Measurements from ENCODE around the gene SPG11. TPM values are rescaled to one million over a fixed set of nuclear protein-coding genes. Genes with fewer than 3 reads are reported as not detected.
A peak's percentile ranks its signal among the peaks of the same experiment; 100 is the strongest.

The SPG11 gene
- polyA plus RNA-seq (2013) = 65.6 TPM

GRCh38 chr15:44663410-44664308 is at the start of gene SPG11:
Gene SPG11 (minus strand): TSS chr15:44663662. CDS start chr15:44663647, 15 bp downstream.
- peaks cover 0 to 15% (median 7%) of the 10 kb centered on the region in 4 experiments for H3K36me3 ChIP-seq (ENCODE audit: control insufficient read depth in 4 of 4, insufficient read depth in 4 of 4, low read length in 3 of 4)
- peak within 1 kb of the TSS; percentile 78 to 91 for H3K27ac ChIP-seq (ENCODE audit: insufficient read depth in 1 of 2, low read depth in 1 of 2, low read length in 2 of 2, poor library complexity in 1 of 2, severe bottlenecking in 2 of 2)
- peak; percentile 96 to 98 (median 97) for DNase-seq
- WGBS (ENCODE audit: insufficient coverage) = 7% methylated on average over 50 of the region's 53 CpGs
- peaks cover 16 to 51% (median 33%) of the 10 kb centered on the region in 4 experiments for H3K4me1 ChIP-seq (ENCODE audit: control extremely low read depth in 1 of 4, control insufficient read depth in 4 of 4, insufficient read depth in 4 of 4, low read length in 3 of 4)
- ChIA-PET CTCF (interaction anchor here (0.6 to 6.9 kb wide), 30 partner anchors 8 to 126 kb away, joined by 3 to 125 read pairs (median 6); partner anchors contain the start of genes B2M, PATL2 and TRIM69), POLR2A (interaction anchor here (0.7 to 3.7 kb wide), 11 partner anchors 11 to 85 kb away, joined by 3 to 69 read pairs (median 5); partner anchors contain the start of genes B2M, PATL2 and TRIM69)
- no peaks in the 10 kb centered on the region for H3K9me3 ChIP-seq (ENCODE audit: control extremely low read depth in 1 of 5, control insufficient read depth in 4 of 5, insufficient read depth in 2 of 5, low read depth in 1 of 5, low read length in 4 of 5)
- H3K4me3 ChIP-seq (ENCODE audit: control insufficient read depth in 1 of 7, extremely low read depth in 1 of 7, insufficient read depth in 4 of 7, low read depth in 2 of 7, low read length in 6 of 7) = peak within 1 kb of the TSS; percentile 86 to 100 (median 96)
- H3K27me3 ChIP-seq (replicated peaks in 2 of 5; ENCODE audit: control insufficient read depth in 4 of 5, insufficient read depth in 5 of 5, low read length in 4 of 5) = no peaks in the 10 kb centered on the region

GRCh38 chr15:44712346-44713005 is 49.0 kb upstream of the SPG11 start:
- peak overlapping the region; percentile 97 to 99 for H3K27ac ChIP-seq (ENCODE audit: insufficient read depth in 1 of 2, low read depth in 1 of 2, low read length in 2 of 2, poor library complexity in 1 of 2, severe bottlenecking in 2 of 2)
- peaks cover 18 to 49% (median 29%) of the 10 kb centered on the region in 4 experiments for H3K4me1 ChIP-seq (ENCODE audit: control extremely low read depth in 1 of 4, control insufficient read depth in 4 of 4, insufficient read depth in 4 of 4, low read length in 3 of 4)
- H3K27me3 ChIP-seq (replicated peaks in 2 of 5; ENCODE audit: control insufficient read depth in 4 of 5, insufficient read depth in 5 of 5, low read length in 4 of 5) = no peaks in the 10 kb centered on the region
- H3K4me3 ChIP-seq (ENCODE audit: control insufficient read depth in 1 of 7, extremely low read depth in 1 of 7, insufficient read depth in 4 of 7, low read depth in 2 of 7, low read length in 6 of 7) = peak overlapping the region; percentile 83 to 100 (median 94)
- ChIA-PET POLR2A (interaction anchor here (1.4 to 5.1 kb wide), 6 partner anchors 17 to 52 kb away, joined by 4 to 106 read pairs (median 34); partner anchors contain the start of genes SPG11 and TRIM69), CTCF (interaction anchor here (0.8 to 7.8 kb wide), 7 partner anchors 10 to 139 kb away, joined by 3 to 105 read pairs (median 12); partner anchors contain the start of genes SPG11 and TRIM69)
- under 1% methylated on average over 24 of the region's 24 CpGs for WGBS (ENCODE audit: insufficient coverage)
- H3K9me3 ChIP-seq (ENCODE audit: control extremely low read depth in 1 of 5, control insufficient read depth in 4 of 5, insufficient read depth in 2 of 5, low read depth in 1 of 5, low read length in 4 of 5) = no peaks in the 10 kb centered on the region
- peak; percentile 90 to 96 (median 94) for DNase-seq
- peaks cover 21 to 33% (median 29%) of the 10 kb centered on the region in 4 experiments for H3K36me3 ChIP-seq (ENCODE audit: control insufficient read depth in 4 of 4, insufficient read depth in 4 of 4, low read length in 3 of 4)

- Histone ChIP-seq H3K27me3 (replicated peaks in 2 of 5; ENCODE audit: control insufficient read depth in 4 of 5, insufficient read depth in 5 of 5, low read length in 4 of 5) (no peaks in the 10 kb centered on the region), H3K4me3 (ENCODE audit: control insufficient read depth in 1 of 7, extremely low read depth in 1 of 7, insufficient read depth in 4 of 7, low read depth in 2 of 7, low read length in 6 of 7) (peak overlapping the region; percentile 83 to 100 (median 94)), H3K36me3 (ENCODE audit: control insufficient read depth in 4 of 4, insufficient read depth in 4 of 4, low read length in 3 of 4) (peaks cover 19 to 27% (median 25%) of the 10 kb centered on the region in 4 experiments), H3K27ac (ENCODE audit: insufficient read depth in 1 of 2, low read depth in 1 of 2, low read length in 2 of 2, poor library complexity in 1 of 2, severe bottlenecking in 2 of 2) (peak overlapping the region; percentile 97 to 99), H3K4me1 (ENCODE audit: control extremely low read depth in 1 of 4, control insufficient read depth in 4 of 4, insufficient read depth in 4 of 4, low read length in 3 of 4) (peaks cover 18 to 49% (median 29%) of the 10 kb centered on the region in 4 experiments), H3K9me3 (ENCODE audit: control extremely low read depth in 1 of 5, control insufficient read depth in 4 of 5, insufficient read depth in 2 of 5, low read depth in 1 of 5, low read length in 4 of 5) (no peaks in the 10 kb centered on the region)
- POLR2A ChIA-PET = interaction anchor here (0.6 to 5.1 kb wide), 11 partner anchors 10 to 622 kb away, joined by 3 to 106 read pairs (median 6); partner anchors contain the start of genes SPG11 and TRIM69
- CTCF ChIA-PET = interaction anchor here (1.8 to 7.8 kb wide), 6 partner anchors 8 to 47 kb away, joined by 5 to 105 read pairs (median 46); partner anchors contain the start of genes SPG11 and TRIM69
- DNase-seq = peak in 2 of 3 donors; percentile 55 to 62
- under 1% methylated on average over 40 of the region's 46 CpGs for WGBS (ENCODE audit: insufficient coverage)
These were observed 48.4 kb upstream of the SPG11 start for GRCh38 chr15:44711743-44712345.

GRCh38 chr15:44711096-44711742 is 47.8 kb upstream of the SPG11 start, which contains the start of the genes B2M and PATL2:
Gene B2M (plus strand): TSS chr15:44711517. CDS start chr15:44711547, 30 bp downstream.
Gene PATL2 (minus strand): TSS chr15:44711323. CDS start chr15:44676490, 34,833 bp downstream.
- Histone ChIP-seq H3K4me3 (ENCODE audit: control insufficient read depth in 1 of 7, extremely low read depth in 1 of 7, insufficient read depth in 4 of 7, low read depth in 2 of 7, low read length in 6 of 7) (peak within 1 kb of the TSS; percentile 83 to 100 (median 94)), H3K9me3 (ENCODE audit: control extremely low read depth in 1 of 5, control insufficient read depth in 4 of 5, insufficient read depth in 2 of 5, low read depth in 1 of 5, low read length in 4 of 5) (no peaks in the 10 kb centered on the region), H3K4me1 (ENCODE audit: control extremely low read depth in 1 of 4, control insufficient read depth in 4 of 4, insufficient read depth in 4 of 4, low read length in 3 of 4) (peaks cover 18 to 49% (median 29%) of the 10 kb centered on the region in 4 experiments), H3K27ac (ENCODE audit: insufficient read depth in 1 of 2, low read depth in 1 of 2, low read length in 2 of 2, poor library complexity in 1 of 2, severe bottlenecking in 2 of 2) (peak within 1 kb of the TSS; percentile 97 to 99), H3K27me3 (replicated peaks in 2 of 5; ENCODE audit: control insufficient read depth in 4 of 5, insufficient read depth in 5 of 5, low read length in 4 of 5) (no peaks in the 10 kb centered on the region), H3K36me3 (ENCODE audit: control insufficient read depth in 4 of 4, insufficient read depth in 4 of 4, low read length in 3 of 4) (peaks cover 14 to 21% (median 20%) of the 10 kb centered on the region in 4 experiments)
- WGBS (ENCODE audit: insufficient coverage) = under 1% methylated on average over 31 of the region's 37 CpGs
- DNase-seq = peak; percentile 97 to 99 (median 99)
- CTCF ChIA-PET = interaction anchor here (0.6 to 7.8 kb wide), 8 partner anchors 9 to 46 kb away, joined by 4 to 105 read pairs (median 7); partner anchors contain the start of genes SPG11 and TRIM69
- POLR2A ChIA-PET = interaction anchor here (0.6 to 5.1 kb wide), 14 partner anchors 11 to 621 kb away, joined by 3 to 106 read pairs (median 6); partner anchors contain the start of genes SPG11 and TRIM69

- Histone ChIP-seq H3K4me1 (ENCODE audit: control extremely low read depth in 1 of 4, control insufficient read depth in 4 of 4, insufficient read depth in 4 of 4, low read length in 3 of 4) (peaks cover 18 to 44% (median 29%) of the 10 kb centered on the region in 4 experiments), H3K36me3 (ENCODE audit: control insufficient read depth in 4 of 4, insufficient read depth in 4 of 4, low read length in 3 of 4) (peaks cover 8 to 15% (median 13%) of the 10 kb centered on the region in 4 experiments), H3K27ac (ENCODE audit: insufficient read depth in 1 of 2, low read depth in 1 of 2, low read length in 2 of 2, poor library complexity in 1 of 2, severe bottlenecking in 2 of 2) (peak overlapping the region; percentile 97 to 99), H3K27me3 (replicated peaks in 2 of 5; ENCODE audit: control insufficient read depth in 4 of 5, insufficient read depth in 5 of 5, low read length in 4 of 5) (no peaks in the 10 kb centered on the region), H3K4me3 (ENCODE audit: control insufficient read depth in 1 of 7, extremely low read depth in 1 of 7, insufficient read depth in 4 of 7, low read depth in 2 of 7, low read length in 6 of 7) (peak overlapping the region; percentile 83 to 100 (median 94)), H3K9me3 (ENCODE audit: control extremely low read depth in 1 of 5, control insufficient read depth in 4 of 5, insufficient read depth in 2 of 5, low read depth in 1 of 5, low read length in 4 of 5) (no peaks in the 10 kb centered on the region)
- DNase-seq = peak; percentile 76 to 89 (median 88)
- ChIA-PET POLR2A (interaction anchor here (0.6 to 5.1 kb wide), 12 partner anchors 12 to 284 kb away, joined by 3 to 106 read pairs (median 6); partner anchors contain the start of genes SPG11 and TRIM69), CTCF (interaction anchor here (0.6 to 7.8 kb wide), 9 partner anchors 10 to 45 kb away, joined by 3 to 105 read pairs (median 6); partner anchors contain the start of genes SPG11 and TRIM69)
- 8% methylated on average over 2 of the region's 11 CpGs for WGBS (ENCODE audit: insufficient coverage)
These were observed 47.0 kb upstream of the SPG11 start for GRCh38 chr15:44710236-44711095.

Measured in common myeloid progenitor, CD34-positive (primary cell).